Spleen (tissue), 7 donors: ENCODE data around the gene CYB5A.

Source experiments
- CTCF ChIP-seq, 11 experiments: fragments of 200-600 bp in 7 of 11; fragments of 450-650 bp in 4 of 11; sonication (generic) in 4 of 11; IDR thresholded peaks in 8 of 11; conservative IDR thresholded peaks in 3 of 11; 1 replicate in 7 of 11; 2 replicates in 4 of 11; pipeline versions ENCODE4 v1.4.0 to v1.8.0; 2016 to 2021; ENCODE audit warnings: antibody characterized with exemption in 11 of 11, inconsistent platforms in 4 of 11, mild to moderate bottlenecking in 1 of 11
- POLR2A ChIP-seq, 3 donors: fragments of 450-650 bp; IDR thresholded peaks; one replicate each; pipeline ENCODE4 v1.5.1; 2017; ENCODE audit warnings: antibody characterized with exemption in 3 of 3, mild to moderate bottlenecking in 1 of 3
- POLR2AphosphoS5 ChIP-seq, 3 donors: sonication (generic); formaldehyde crosslinking; IDR thresholded peaks; one replicate each; pipeline ENCODE4 v1.5.1; 2017; ENCODE audit warnings: antibody characterized with exemption in 3 of 3
- donor health status: DM: no; HTN: no; CAD: no; lungs with moderate emphysema.
- donor health status: DM: no; HTN: no; CAD: no.
- donor health status: DM: no; HTN: no; CAD: no.

GRCh38 chr18:74261053-74261713, 30.6 kb downstream of the CYB5A start:
- TF ChIP-seq CTCF (IDR thresholded peaks at IDR 0.05 in 8 of 11, conservative IDR thresholded peaks at IDR 0.05 in 3 of 11) (no peak), POLR2A (IDR thresholded peaks at IDR 0.05) (no peak), POLR2AphosphoS5 (IDR thresholded peaks at IDR 0.05) (no peak)
